GM18498 (cell line): ENCODE data around the gene MARCHF11.

Experiments
- ATAC-seq: cut with Tn5 transposase; IDR thresholded peaks from one replicate; pipeline ENCODE4 v1.9.1; 2021; ENCODE audit warnings: mild to moderate bottlenecking, moderate library complexity; ENCODE audit not compliant: unreplicated experiment

MARCHF11 gene

DNA sequence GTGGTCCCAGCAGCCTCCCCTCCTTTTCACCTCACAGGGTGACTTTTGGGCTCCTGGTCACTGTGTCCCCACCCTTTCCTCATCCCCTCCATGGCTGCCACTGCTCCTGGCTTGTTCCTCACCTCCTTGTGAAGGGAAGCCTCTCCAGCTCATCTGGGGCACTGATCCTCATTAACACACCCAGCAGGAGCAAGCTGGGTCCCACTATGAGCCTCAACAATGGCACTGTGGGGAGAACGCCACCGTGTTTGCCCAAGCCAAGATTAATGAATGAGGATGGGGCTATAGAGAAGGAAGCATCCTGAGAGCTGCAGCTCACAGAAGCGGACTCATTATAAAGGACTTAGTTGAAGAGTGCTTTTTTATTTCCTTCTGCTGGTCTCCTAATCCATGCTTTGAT is 118.4 kb downstream of the MARCHF11 start:
- ATAC-seq, result no peak

GRCh38 chr5:16057277-16057676 is 122.3 kb downstream of the MARCHF11 start:
- no peak for ATAC-seq

DNA sequence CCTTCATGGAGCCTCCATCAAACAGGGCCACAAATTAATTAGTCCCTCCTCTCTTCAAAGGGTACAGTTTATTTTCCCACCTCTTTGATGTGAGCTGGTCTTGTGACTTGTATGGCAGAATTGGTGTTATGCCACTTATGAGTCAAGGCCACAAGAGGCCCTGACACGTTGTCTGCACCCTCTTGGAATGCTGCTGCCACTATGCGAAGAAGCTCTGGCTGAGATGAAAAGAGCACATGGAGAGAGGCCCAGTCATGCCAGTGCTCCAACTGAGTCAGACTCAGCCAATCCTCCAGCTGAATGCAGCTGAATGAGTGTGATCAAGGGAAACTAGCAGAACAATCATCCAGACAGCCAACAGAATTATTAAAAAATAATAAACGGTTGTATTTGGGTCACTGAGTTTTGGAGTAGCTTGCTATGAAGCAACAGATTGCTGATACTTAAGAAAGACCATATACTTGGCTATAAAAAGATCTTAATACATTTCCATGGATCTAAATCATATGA is 128.3 kb downstream of the MARCHF11 start:
- no peak for ATAC-seq

DNA sequence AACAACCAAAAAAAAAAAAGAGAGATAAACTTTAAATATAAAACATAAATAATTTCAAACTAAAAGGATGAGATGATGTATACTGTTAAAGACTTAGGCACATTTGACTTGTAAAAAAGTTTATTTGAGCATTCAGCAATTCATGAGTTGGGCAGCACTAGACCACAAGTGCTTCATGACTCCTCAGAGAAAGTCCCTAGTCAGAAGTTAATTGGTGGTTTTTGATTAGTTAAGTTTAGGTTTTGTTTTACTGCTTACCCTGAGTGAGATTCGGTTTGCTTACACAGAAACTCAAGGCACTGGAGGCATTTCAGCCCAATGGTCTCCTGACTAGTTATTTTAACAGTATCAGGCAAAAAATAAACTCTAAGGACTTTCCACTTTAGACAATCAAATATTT is 129.2 kb downstream of the MARCHF11 start:
- ATAC-seq, result no peak

- ATAC-seq, result no peak
Observed at GRCh38 chr5:16049761-16050160, 129.8 kb downstream of the MARCHF11 start.

GRCh38 chr5:16048132-16048531 is 131.5 kb downstream of the MARCHF11 start:
- no peak for ATAC-seq

GRCh38 chr5:16043349-16043965 is 136.1 kb downstream of the MARCHF11 start:
- ATAC-seq, result no peak

- no peak for ATAC-seq
Observed at GRCh38 chr5:16037121-16037845, 142.3 kb downstream of the MARCHF11 start.

GRCh38 chr5:16034319-16035001 is 145.1 kb downstream of the MARCHF11 start:
- no peak for ATAC-seq

- ATAC-seq, result no peak
Observed at GRCh38 chr5:16033187-16033925, 146.2 kb downstream of the MARCHF11 start.

- ATAC-seq, result no peak
Observed at GRCh38 chr5:16028708-16029107, 150.9 kb downstream of the MARCHF11 start.

- ATAC-seq, result no peak
Observed at GRCh38 chr5:16025681-16026080, 153.9 kb downstream of the MARCHF11 start.

GRCh38 chr5:16018970-16019369 is 160.6 kb downstream of the MARCHF11 start:
- ATAC-seq, result no peak

- no peak for ATAC-seq
Observed at GRCh38 chr5:16017720-16018119, 161.9 kb downstream of the MARCHF11 start.
